Glomerular endothelial cell (primary cell): ENCODE measurements around the gene ABCA12. TPM values are rescaled to one million over a fixed set of nuclear protein-coding genes. Genes with fewer than 3 reads are reported as not detected.

Experiments
- DNase-seq: peaks from one replicate; pipeline ENCODE4 v3.0.0-alpha.2; 2011; ENCODE audit warnings: low read depth, low spot score; ENCODE audit errors: extremely low read depth
- total RNA-seq: library from RNA; depleted of rRNA; stranded (reverse); fragments of >200 nt; gene quantifications from 2 replicates; pipeline ENCODE4 v1.2.3, GENCODE V29; 2015

The ABCA12 gene
- total RNA-seq, 1 donor from 2014 or later = 0.12 TPM

DNA sequence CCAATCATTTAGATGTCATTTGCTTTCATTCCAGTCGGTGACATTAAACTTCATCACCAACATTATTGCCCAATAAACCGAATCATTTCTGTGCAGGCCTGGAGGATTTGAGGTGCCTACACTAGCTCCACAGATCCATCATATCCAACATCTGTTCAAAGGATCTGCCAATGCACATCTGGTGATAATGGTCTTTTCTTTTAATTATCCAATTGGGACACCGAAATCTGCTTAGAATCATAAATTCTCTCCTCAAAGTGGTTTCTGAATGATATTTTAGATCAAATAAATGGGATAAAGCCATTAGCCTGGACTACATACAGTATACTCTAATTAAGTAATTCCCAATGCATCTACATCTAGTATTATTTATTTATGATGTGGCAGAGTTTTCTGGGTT, 85.6 kb downstream of the ABCA12 start:
- DNase-seq = no peak

- DNase-seq = no peak
These were observed 86.0 kb downstream of the ABCA12 start for GRCh38 chr2:215052404-215052803.

- no peak for DNase-seq
These were observed 89.1 kb downstream of the ABCA12 start for GRCh38 chr2:215049341-215049740.

DNA sequence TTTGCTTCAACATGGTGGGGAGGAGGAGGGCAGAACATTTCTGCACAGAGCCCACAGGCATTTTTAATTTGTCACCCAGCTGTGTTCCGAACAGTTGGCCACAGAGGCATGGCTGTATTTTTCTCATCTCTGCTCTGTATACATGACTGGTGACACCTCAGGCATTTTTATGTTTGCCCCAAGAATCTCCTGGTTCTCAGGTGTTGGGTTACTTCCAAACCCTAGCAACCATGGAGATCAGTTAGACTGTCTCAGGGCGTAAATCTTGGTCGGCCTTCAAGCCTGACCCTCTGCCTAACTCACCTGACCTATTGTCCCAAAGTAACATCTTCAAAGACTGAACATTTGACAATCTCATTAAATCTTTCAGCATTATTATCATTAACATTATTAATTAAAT, 100.0 kb downstream of the ABCA12 start:
- DNase-seq = no peak

- DNase-seq = no peak
These were observed 102.1 kb downstream of the ABCA12 start for GRCh38 chr2:215036314-215036713.

GRCh38 chr2:215034154-215034553, 104.3 kb downstream of the ABCA12 start:
- no peak for DNase-seq

DNA sequence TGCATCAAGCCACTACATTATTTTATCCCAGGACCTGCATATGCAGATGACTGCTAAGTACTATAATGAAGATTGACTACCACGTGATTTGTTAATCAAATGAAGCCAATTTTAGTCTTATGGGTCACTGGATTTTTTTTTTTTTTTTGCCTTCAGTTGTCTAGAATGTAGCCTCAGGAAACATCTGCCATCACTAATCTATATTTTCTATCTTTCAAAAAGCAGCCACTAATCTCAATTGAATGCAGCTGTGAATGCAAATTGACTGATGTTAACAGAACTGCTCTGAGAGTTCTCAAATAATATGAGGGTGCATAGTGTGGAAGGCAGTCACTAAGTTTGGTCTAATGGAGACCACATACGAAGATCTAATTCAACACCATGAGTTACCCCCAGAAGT, 106.3 kb downstream of the ABCA12 start:
- DNase-seq = no peak

GRCh38 chr2:215031321-215031720, 107.1 kb downstream of the ABCA12 start:
- no peak for DNase-seq

DNA sequence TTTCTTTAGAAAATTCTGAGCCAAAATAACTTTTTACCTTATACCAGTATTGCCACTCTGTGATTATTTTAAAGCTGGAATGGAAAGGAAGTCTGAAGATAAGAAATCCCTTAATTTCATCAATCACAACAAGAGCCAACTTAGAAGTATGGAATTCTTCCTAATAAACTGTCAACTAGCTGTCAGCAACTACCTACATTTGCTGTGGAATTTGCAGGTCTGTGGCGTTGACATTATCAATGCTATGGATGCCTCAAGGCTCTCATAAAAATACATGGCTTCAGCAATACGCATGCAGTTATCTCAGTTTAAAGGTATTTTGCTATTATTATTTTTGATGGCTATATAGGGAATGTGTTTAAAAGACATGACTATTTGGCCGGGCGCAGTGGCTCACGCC, 108.5 kb downstream of the ABCA12 start:
- no peak for DNase-seq

DNA sequence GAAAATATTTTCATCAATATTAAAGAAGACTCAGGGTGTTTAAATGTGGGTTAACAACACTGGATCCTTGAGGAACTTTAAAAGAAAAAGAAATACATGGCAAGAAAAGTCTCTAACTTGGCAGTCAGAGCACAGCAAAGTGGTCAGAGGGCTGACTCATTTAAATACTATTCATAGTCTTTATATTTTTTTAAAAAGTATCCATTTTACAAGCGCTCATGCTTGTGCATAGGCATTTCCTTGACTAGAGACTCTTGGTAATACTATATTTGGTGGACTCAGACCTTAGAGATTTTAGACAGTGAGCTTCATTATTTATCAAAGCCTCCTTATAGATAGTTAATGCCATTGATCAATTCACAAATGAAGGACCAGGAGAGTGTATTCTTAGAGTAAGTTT, 110.2 kb downstream of the ABCA12 start:
- no peak for DNase-seq

DNA sequence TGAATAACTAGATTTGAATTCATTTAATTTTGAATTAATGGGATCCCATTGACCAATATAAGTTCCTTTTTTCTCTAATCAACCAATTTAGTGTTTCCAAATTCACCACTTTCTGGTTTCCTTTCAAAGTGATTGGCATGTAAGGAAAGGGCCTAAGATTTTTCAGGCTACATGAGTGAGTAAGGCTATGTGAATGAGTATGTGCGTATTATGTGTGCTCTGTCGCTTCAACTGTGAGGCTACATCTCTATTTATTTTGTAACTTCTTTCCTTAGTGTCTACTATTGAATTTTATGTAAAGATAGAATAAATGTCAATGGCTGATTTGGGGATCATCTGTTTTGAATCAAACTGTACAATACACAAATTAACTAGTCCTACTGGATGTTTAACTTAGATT, 110.6 kb downstream of the ABCA12 start:
- DNase-seq = no peak

DNA sequence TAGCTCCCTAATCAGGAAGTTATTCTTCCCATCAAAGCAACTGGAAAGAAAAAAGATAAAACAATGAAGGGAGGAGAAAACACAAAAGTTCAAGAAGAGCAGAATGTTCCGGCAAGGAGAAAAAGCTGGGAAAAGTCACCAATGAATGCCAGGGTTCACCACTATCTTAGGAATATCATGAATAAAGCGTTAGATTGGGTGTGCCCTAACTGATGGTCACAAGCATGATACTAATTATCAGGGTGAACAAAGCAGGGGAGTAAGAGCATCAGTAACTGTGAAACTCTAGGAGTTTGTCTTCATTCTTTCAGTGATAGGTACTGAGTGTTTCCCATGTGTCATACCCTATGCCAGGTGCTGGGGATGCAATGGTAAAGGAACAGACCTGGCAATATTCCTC, 115.5 kb downstream of the ABCA12 start:
- no peak for DNase-seq

DNA sequence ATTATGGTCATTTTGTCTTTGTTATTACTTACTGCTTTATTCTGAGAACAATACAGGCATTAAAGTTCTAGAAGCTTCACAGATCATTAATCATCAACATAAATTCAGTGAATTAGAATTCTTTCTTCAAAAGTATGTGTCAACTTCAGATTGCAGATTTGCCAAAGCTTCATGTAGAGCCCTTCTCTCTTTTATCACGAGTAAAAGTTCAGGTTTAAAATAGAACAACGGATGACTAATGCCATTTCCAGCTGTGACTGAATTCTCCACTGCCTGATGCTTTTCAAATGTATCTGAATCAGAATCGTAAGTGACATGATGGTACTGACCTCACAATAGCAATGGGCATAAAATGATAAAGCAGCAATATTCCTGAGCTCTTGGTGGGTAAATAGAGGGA, 116.0 kb downstream of the ABCA12 start:
- no peak for DNase-seq

DNA sequence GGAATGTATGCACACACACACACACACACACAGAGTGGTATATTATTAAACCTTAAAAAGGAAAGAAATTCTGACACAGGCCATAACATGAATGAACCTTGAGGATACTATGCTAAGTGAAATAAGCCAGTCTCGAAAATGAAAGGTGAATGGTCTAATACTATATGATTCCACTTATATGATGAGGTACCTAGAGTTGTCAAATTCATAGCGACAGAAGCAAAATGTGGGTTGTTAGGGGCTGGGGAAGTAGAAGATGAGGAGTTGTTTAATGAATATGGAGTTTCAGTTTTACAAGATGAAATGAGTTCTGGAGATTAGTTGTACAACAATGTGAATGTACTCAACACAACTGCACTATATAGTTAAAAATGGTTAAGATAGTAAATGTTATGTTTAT, 118.1 kb downstream of the ABCA12 start:
- no peak for DNase-seq

DNA sequence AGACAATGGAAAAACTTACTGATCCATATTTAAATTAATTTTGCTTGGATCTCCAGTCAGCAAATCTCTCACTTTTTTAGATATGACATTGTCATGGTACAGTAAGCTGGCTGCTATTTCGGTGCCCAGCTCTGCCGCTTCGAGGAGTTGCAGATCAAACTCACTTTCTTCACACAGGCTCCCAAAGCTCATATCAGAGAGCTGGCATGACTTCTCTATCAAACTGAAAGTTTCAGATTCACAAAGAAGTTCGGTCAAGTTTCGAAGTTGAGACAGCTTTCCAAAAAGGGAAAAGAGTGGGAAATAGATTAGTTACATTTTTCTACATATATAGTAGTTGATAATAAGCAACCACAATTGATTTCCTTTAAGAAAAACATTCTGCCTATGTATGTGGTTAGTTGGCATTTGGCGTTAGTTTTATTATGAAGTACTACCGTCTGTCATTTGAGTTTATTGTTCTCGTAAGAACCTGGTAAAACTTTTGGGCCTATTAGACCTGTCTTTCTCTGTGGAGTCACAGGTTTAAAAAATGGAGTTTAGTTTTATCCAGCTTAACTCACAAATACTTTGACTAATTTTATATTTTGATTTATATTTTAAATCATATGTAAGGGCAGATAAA, 118.8 kb downstream of the ABCA12 start:
- no peak for DNase-seq

GRCh38 chr2:215019085-215019484, 119.3 kb downstream of the ABCA12 start:
- DNase-seq = no peak

GRCh38 chr2:215015421-215015820, 123.0 kb downstream of the ABCA12 start:
- DNase-seq = no peak

DNA sequence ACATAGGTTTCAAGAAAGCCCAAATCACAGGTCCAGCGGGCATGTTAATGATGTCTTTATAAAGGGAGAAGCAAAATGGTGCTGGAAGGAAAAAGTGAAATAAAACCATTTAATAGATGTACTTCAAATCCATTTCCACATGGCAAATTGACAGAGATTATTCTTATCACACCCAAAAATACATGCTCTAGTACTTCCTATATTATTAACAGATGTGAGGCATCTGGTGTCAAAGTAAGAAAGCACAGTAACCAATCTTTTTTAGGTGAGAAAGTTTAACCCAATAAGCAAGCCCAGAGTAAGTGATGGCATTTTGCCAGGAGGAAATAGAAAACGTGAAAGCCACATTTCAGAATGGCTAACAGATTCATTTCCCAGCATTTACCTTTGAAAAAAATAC, 128.0 kb downstream of the ABCA12 start:
- DNase-seq = no peak

DNA sequence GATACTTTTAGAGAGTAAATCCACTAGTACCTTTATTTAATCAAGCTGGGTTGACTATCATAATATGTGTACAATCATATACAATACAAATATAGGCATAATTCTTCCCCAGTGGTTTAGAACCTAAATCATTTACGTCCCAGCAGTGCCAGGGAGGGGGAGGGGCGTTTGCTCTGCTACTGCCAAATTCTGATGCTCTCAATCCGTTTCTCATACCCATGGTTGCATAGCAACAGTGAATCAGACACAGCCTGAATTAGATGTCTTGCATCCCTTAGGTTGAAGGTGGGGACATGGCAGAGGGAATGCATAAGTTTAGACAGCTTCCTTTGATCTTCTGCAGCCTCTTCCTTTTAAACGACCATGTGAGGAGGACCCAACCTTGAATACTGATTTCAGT, 135.4 kb downstream of the ABCA12 start:
- no peak for DNase-seq

DNA sequence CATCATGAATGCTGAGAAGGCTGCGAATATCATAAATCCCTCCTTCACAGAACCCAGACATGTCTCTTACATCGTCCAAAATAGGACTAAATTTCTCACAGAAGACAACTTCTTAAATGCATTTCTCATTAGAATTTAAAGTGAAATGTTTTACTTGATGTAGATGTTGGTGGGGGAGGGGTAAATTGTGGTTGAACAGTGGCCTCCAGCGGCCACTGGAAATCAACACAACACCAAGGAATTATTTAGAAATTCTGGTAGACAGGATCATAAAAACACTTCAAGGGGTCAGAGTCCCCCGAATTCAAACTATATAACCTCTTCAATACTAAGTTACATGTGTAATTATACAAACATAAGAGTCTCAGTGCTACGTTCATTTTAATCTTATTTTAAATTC, 135.9 kb downstream of the ABCA12 start:
- DNase-seq = peak; percentile 16

GRCh38 chr2:215000721-215001120, 137.7 kb downstream of the ABCA12 start:
- no peak for DNase-seq

GRCh38 chr2:214995926-214996670, 142.3 kb downstream of the ABCA12 start:
- no peak for DNase-seq

DNA sequence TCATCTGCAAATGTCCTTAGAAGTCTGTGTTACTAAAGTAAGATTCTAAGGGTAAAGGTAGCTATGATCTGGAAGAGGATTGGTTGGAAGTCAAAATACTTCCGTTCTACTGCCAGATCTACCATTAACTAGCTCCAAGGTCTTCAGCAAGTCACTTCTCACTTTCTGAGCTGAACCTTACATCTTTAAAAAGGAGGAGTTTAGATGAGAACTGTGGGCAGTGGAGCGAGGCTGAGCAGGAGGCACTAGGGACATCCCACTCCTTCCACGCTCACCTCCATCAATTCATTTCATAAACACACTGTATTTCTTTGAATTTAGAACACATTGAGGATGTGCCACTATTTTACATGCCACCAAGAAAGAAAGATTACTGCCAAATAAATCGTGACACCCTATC, 143.0 kb downstream of the ABCA12 start:
- DNase-seq = no peak
